CD4-positive, CD25-positive, alpha-beta regulatory T cell (primary cell): ENCODE results near the gene PLCD3. TPM values are rescaled to one million over a fixed set of nuclear protein-coding genes. Genes with fewer than 3 reads are reported as not detected.

ENCODE experiments used
- ATAC-seq, 2 donors: fragments of 150-1000 bp; cut with Tn5 transposase; one replicate each; pipeline ENCODE4 v1.10.0; 2021; ENCODE audit warnings: low read depth in 2 of 2, moderate number of reproducible peaks in 2 of 2, moderate library complexity in 1 of 2
- DNase-seq, 3 donors: peaks; one replicate each; pipeline versions ENCODE4 v3.0.0 to v3.0.0-alpha.2; 2012 to 2022; ENCODE audit warnings: mixed read lengths in 1 of 3
- H3K27ac ChIP-seq: one replicate; pipeline ENCODE4 v1.7.0; 2013; ENCODE audit warnings: mild to moderate bottlenecking, low read length; ENCODE audit not compliant: insufficient read depth, poor library complexity, severe bottlenecking
- H3K27me3 ChIP-seq: one replicate; pipeline ENCODE4 v1.7.0; 2013; ENCODE audit warnings: low read length; ENCODE audit not compliant: control insufficient read depth, insufficient read depth
- H3K36me3 ChIP-seq: one replicate; pipeline ENCODE4 v1.7.0; 2013; ENCODE audit warnings: mild to moderate bottlenecking, low read length, moderate library complexity; ENCODE audit not compliant: control insufficient read depth, insufficient read depth
- H3K4me1 ChIP-seq: 2 replicates; pipeline ENCODE4 v1.7.0; 2013; ENCODE audit warnings: mild to moderate bottlenecking, low read length; ENCODE audit not compliant: insufficient read depth, control insufficient read depth, poor library complexity, severe bottlenecking
- H3K4me3 ChIP-seq: one replicate; pipeline ENCODE4 v1.7.0; 2013; ENCODE audit warnings: low read depth, mild to moderate bottlenecking, low read length, moderate library complexity
- H3K9me3 ChIP-seq, 2 experiments: 1 replicate in 1 of 2; 2 replicates in 1 of 2; pipeline ENCODE4 v1.7.0; 2013; ENCODE audit warnings: low read length in 2 of 2, mild to moderate bottlenecking in 1 of 2, moderate library complexity in 1 of 2; ENCODE audit not compliant: control insufficient read depth in 2 of 2
- H3K27ac Mint-ChIP-seq, 3 donors: one replicate each; pipeline ENCODE4 v1.8.0; 2020 to 2022; ENCODE audit warnings: mild to moderate bottlenecking in 3 of 3, mixed read lengths in 3 of 3, moderate library complexity in 2 of 3
- H3K27me3 Mint-ChIP-seq: one replicate; pipeline ENCODE4 v1.8.0; 2022; ENCODE audit warnings: mild to moderate bottlenecking, mixed read lengths
- H3K36me3 Mint-ChIP-seq: one replicate; pipeline ENCODE4 v1.8.0; 2020; ENCODE audit warnings: mixed read lengths
- H3K4me1 Mint-ChIP-seq, 4 donors: one replicate each; pipeline ENCODE4 v1.8.0; 2020 to 2022; ENCODE audit warnings: mixed read lengths in 4 of 4, mild to moderate bottlenecking in 1 of 4
- H3K4me3 Mint-ChIP-seq, 4 donors: one replicate each; pipeline ENCODE4 v1.8.0; 2020 to 2022; ENCODE audit warnings: mild to moderate bottlenecking in 4 of 4, mixed read lengths in 4 of 4, moderate library complexity in 3 of 4
- H3K9me3 Mint-ChIP-seq, 7 donors: one replicate each; pipeline ENCODE4 v1.8.0; 2020 to 2022; ENCODE audit warnings: mixed read lengths in 7 of 7, mild to moderate bottlenecking in 3 of 7, moderate library complexity in 2 of 7
- polyA plus RNA-seq, 4 donors: library from polyadenylated mRNA; unstranded; fragments of 300-500 nt; fragmentation: Illumina TruSeq; gene quantifications; one replicate each; pipeline ENCODE4 v1.2.3, GENCODE V29; 2021
- total RNA-seq: library from RNA; stranded (reverse); gene quantifications from one replicate; pipeline ENCODE4 v1.2.3, GENCODE V29; 2022

Gene PLCD3, protein sequence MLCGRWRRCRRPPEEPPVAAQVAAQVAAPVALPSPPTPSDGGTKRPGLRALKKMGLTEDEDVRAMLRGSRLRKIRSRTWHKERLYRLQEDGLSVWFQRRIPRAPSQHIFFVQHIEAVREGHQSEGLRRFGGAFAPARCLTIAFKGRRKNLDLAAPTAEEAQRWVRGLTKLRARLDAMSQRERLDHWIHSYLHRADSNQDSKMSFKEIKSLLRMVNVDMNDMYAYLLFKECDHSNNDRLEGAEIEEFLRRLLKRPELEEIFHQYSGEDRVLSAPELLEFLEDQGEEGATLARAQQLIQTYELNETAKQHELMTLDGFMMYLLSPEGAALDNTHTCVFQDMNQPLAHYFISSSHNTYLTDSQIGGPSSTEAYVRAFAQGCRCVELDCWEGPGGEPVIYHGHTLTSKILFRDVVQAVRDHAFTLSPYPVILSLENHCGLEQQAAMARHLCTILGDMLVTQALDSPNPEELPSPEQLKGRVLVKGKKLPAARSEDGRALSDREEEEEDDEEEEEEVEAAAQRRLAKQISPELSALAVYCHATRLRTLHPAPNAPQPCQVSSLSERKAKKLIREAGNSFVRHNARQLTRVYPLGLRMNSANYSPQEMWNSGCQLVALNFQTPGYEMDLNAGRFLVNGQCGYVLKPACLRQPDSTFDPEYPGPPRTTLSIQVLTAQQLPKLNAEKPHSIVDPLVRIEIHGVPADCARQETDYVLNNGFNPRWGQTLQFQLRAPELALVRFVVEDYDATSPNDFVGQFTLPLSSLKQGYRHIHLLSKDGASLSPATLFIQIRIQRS
- total RNA-seq (5.5 TPM), polyA plus RNA-seq (1 to 10 TPM in 1 of 4 donors, under 1 TPM in 3; 0.15 to 1.5 (median 0.42) TPM)

DNA sequence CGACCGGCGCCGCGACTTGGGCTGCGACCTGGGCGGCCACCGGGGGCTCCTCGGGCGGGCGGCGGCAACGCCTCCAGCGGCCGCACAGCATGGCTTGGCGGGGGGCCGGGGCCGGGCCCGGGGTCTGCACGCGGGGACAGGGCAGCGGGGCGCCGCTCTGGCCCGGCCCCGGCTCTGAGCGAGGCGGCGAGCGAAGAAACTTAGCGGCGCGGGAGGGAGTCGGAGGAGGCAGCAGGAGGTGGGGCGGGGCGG lies at the start of gene PLCD3:
Gene PLCD3, minus strand, starts transcription at position 196 of the 252 bp plus-strand sequence. Its CDS starts 105 bp downstream, at position 91.
- Mint-ChIP-seq H3K27me3 (peaks cover 14% of the 10 kb centered on the region), H3K4me3 (peak within 1 kb of the TSS; percentile 93 to 98 (median 94)), H3K4me1 (peaks cover 5 to 24% (median 15%) of the 10 kb centered on the region in 4 donors), H3K36me3 (no peaks in the 10 kb centered on the region), H3K9me3 (peaks cover 0 to 1% (median 0%) of the 10 kb centered on the region in 7 donors), H3K27ac (peak within 1 kb of the TSS in 2 of 3 donors; percentile 94 to 95)
- no peaks in the 10 kb centered on the region for H3K9me3 ChIP-seq
- peak within 1 kb of the TSS; percentile 57 for H3K4me3 ChIP-seq
- no peaks in the 10 kb centered on the region for H3K36me3 ChIP-seq
- DNase-seq (no peak), ATAC-seq (peak; percentile 29 to 30)
- peak within 1 kb of the TSS; percentile 91 for H3K27ac ChIP-seq
- H3K27me3 ChIP-seq, result no peaks in the 10 kb centered on the region
- peaks cover 22% of the 10 kb centered on the region for H3K4me1 ChIP-seq

DNA sequence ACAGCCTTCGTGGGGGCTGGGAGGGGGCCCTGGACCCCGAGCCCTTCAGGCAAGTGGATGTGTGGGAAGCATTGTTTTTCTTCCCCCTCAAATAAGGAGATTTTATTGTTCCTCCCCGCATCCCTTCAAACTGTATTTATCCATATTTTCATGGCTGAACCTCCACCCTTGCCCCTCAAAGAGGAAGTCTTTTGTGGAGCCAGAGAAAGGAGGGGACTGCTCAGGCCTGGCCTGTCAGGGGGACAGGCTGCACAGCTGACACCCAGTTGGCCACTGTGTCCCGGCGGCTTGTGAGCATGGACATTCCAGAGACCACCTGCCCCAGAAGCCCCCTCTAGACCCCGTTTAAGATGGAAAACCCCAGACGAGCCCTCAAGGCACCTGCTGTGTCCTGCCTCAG lies 45.2 kb upstream of the PLCD3 start:
- Mint-ChIP-seq H3K27me3 (no peaks in the 10 kb centered on the region), H3K36me3 (no peaks in the 10 kb centered on the region), H3K9me3 (no peaks in the 10 kb centered on the region), H3K27ac (no peak overlapping the region), H3K4me3 (peak overlapping the region in 1 of 4 donors; percentile 58), H3K4me1 (peaks cover 0 to 10% (median 5%) of the 10 kb centered on the region in 4 donors)
- DNase-seq (no peak), ATAC-seq (no peak)
- Histone ChIP-seq H3K27me3 (no peaks in the 10 kb centered on the region), H3K9me3 (no peaks in the 10 kb centered on the region), H3K27ac (no peak overlapping the region), H3K36me3 (no peaks in the 10 kb centered on the region), H3K4me1 (peaks cover 8% of the 10 kb centered on the region), H3K4me3 (no peak overlapping the region)

DNA sequence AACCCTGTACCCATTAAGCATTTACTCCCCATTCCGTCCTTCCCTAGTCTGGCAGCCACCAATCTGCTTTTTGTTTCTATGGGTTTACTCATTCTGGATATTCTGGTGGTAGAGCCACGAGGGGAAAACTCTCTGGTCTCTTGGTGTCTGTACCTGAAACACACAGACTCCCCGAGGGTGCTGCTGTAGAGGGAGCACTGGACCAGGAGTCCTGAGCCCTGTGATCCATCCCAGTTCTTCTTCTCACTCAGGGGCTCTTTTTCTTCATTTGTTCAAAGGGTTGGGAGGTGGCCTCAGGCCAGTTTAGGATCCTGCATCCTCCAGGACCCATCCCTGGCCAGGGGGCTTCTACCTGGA lies 43.4 kb upstream of the PLCD3 start:
- ATAC-seq (no peak), DNase-seq (no peak)
- Histone ChIP-seq H3K36me3 (no peaks in the 10 kb centered on the region), H3K27me3 (no peaks in the 10 kb centered on the region), H3K27ac (no peak overlapping the region), H3K4me1 (peaks cover 19% of the 10 kb centered on the region), H3K4me3 (no peak overlapping the region), H3K9me3 (no peaks in the 10 kb centered on the region)
- no peak overlapping the region for H3K4me3 Mint-ChIP-seq
- H3K27ac Mint-ChIP-seq, result peak overlapping the region in 1 of 3 donors; percentile 62
- no peaks in the 10 kb centered on the region for H3K36me3 Mint-ChIP-seq
- peaks cover 0 to 27% (median 5%) of the 10 kb centered on the region in 4 donors for H3K4me1 Mint-ChIP-seq
- no peaks in the 10 kb centered on the region for H3K9me3 Mint-ChIP-seq
- no peaks in the 10 kb centered on the region for H3K27me3 Mint-ChIP-seq

GRCh38 chr17:45172541-45173286 lies 40.4 kb upstream of the PLCD3 start:
- ATAC-seq, result peak; percentile 64 to 75
- Histone ChIP-seq H3K4me3 (no peak overlapping the region), H3K36me3 (no peaks in the 10 kb centered on the region), H3K27me3 (no peaks in the 10 kb centered on the region), H3K4me1 (peaks cover 19% of the 10 kb centered on the region), H3K27ac (peak overlapping the region; percentile 49), H3K9me3 (no peaks in the 10 kb centered on the region)
- no peaks in the 10 kb centered on the region for H3K27me3 Mint-ChIP-seq
- H3K4me1 Mint-ChIP-seq, result peaks cover 0 to 28% (median 5%) of the 10 kb centered on the region in 4 donors
- no peaks in the 10 kb centered on the region for H3K36me3 Mint-ChIP-seq
- H3K9me3 Mint-ChIP-seq, result no peaks in the 10 kb centered on the region
- peak overlapping the region; percentile 68 to 87 (median 81) for H3K4me3 Mint-ChIP-seq
- H3K27ac Mint-ChIP-seq, result peak overlapping the region; percentile 87 to 97 (median 95)
- DNase-seq, result peak; percentile 27 to 76 (median 48)

DNA sequence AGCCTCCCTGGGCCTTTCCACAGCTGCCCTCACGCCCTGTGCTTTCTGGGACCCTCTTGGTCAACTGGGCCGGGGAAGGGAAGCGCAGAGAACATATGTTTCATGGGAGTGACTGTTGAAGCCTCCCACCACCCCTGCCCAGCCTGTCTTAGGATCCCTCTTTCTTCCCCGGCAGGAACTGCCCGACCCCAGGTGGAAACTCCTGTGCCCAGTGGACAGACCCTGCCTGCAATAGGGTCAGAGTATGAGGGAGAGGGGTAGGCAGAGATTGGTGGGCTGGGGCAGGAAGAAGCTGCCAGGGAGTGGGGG lies 39.9 kb upstream of the PLCD3 start:
- H3K4me1 Mint-ChIP-seq, result peaks cover 0 to 28% (median 5%) of the 10 kb centered on the region in 4 donors
- H3K9me3 ChIP-seq, result no peaks in the 10 kb centered on the region
- peaks cover 19% of the 10 kb centered on the region for H3K4me1 ChIP-seq
- H3K27me3 ChIP-seq, result no peaks in the 10 kb centered on the region
- H3K4me3 ChIP-seq, result no peak overlapping the region
- H3K4me3 Mint-ChIP-seq, result peak overlapping the region in 2 of 4 donors; percentile 19 to 64
- ATAC-seq (no peak), DNase-seq (no peak)
- H3K27ac Mint-ChIP-seq, result peak overlapping the region in 1 of 3 donors; percentile 93
- no peaks in the 10 kb centered on the region for H3K36me3 Mint-ChIP-seq
- H3K27me3 Mint-ChIP-seq, result no peaks in the 10 kb centered on the region
- H3K9me3 Mint-ChIP-seq, result no peaks in the 10 kb centered on the region
- peak overlapping the region; percentile 49 for H3K27ac ChIP-seq
- H3K36me3 ChIP-seq, result no peaks in the 10 kb centered on the region

GRCh38 chr17:45171338-45172231 lies 39.3 kb upstream of the PLCD3 start:
- H3K9me3 Mint-ChIP-seq, result no peaks in the 10 kb centered on the region
- ATAC-seq, result no peak

DNA sequence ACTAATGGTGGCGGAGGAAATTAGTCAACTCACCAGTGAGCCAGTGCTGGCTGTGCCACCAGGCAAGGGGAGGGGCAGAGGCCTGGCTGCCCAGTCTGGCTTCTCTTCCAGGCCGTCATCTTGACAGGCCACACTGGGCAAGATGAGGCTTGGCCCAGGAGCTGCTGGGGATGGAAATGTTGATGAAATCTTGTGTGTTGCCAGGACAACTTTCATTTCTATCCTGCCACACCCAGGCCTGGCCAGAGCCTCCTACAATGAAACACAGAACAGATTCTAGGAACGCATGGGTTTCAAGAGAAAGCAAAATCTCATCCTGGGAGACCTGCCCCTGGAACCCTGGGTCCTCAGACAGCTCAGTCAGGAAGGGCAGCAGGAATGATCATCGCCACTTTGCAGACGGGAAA lies 38.6 kb upstream of the PLCD3 start:
- H3K27ac ChIP-seq, result no peak overlapping the region
- H3K27me3 ChIP-seq, result no peaks in the 10 kb centered on the region
- DNase-seq (no peak), ATAC-seq (no peak)
- peaks cover 19% of the 10 kb centered on the region for H3K4me1 ChIP-seq
- Mint-ChIP-seq H3K27me3 (no peaks in the 10 kb centered on the region), H3K9me3 (no peaks in the 10 kb centered on the region), H3K36me3 (no peaks in the 10 kb centered on the region), H3K4me1 (peaks cover 0 to 28% (median 5%) of the 10 kb centered on the region in 4 donors), H3K27ac (peak overlapping the region in 1 of 3 donors; percentile 76), H3K4me3 (peak overlapping the region in 2 of 4 donors; percentile 15 to 56)
- H3K36me3 ChIP-seq, result no peaks in the 10 kb centered on the region
- H3K4me3 ChIP-seq, result no peak overlapping the region
- H3K9me3 ChIP-seq, result no peaks in the 10 kb centered on the region

More at GRCh38 chr17:45171338-45172231, 39.3 kb upstream of the PLCD3 start:
- Mint-ChIP-seq H3K4me1 (peaks cover 0 to 28% (median 5%) of the 10 kb centered on the region in 4 donors), H3K36me3 (no peaks in the 10 kb centered on the region), H3K27me3 (no peaks in the 10 kb centered on the region), H3K4me3 (peak overlapping the region in 2 of 4 donors; percentile 19 to 64), H3K27ac (peak overlapping the region in 2 of 3 donors; percentile 76 to 90)
- Histone ChIP-seq H3K9me3 (no peaks in the 10 kb centered on the region), H3K4me1 (peaks cover 19% of the 10 kb centered on the region), H3K4me3 (no peak overlapping the region), H3K27me3 (no peaks in the 10 kb centered on the region), H3K27ac (no peak overlapping the region), H3K36me3 (no peaks in the 10 kb centered on the region)
- no peak for DNase-seq
